Uterus (tissue), 2 donors: Measurements from ENCODE around the gene CTNND2.

Experiments
- POLR2A ChIP-seq, 2 donors: fragments of 450-650 bp; IDR thresholded peaks; one replicate each; pipeline ENCODE4 v1.6.1; 2016; ENCODE audit warnings: antibody characterized with exemption in 2 of 2, mild to moderate bottlenecking in 1 of 2, moderate library complexity in 1 of 2
- TF ChIP-seq, protein P1 (sequence below), 4 experiments: fragments of 200-600 bp in 2 of 4; fragments of 450-650 bp in 2 of 4; sonication (generic) in 2 of 4; IDR thresholded peaks; one replicate each; pipeline ENCODE4 v1.5.1; 2016 to 2019; ENCODE audit warnings: antibody characterized with exemption in 4 of 4, mild to moderate bottlenecking in 2 of 4, moderate library complexity in 1 of 4

DNA sequence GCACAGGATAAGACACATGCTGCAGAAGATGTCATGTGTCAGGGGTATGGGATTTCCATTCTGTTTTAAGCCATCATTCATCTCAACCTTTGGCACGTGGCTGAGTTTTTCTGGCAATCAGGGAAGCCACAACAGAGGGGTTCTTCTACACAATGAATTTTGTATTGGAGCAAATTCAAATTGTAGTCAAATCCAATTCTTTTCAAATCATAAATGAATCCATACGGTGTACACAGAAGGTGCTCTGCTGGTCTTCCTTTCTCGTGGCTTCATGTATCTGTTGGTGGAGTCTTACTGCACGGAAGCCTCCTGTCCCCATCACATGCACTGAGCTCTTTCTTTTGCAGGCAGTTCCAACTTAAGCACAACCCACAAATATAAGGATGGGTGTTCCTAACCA lies 706.5 kb downstream of the CTNND2 start:
- TF ChIP-seq, protein P1, sequence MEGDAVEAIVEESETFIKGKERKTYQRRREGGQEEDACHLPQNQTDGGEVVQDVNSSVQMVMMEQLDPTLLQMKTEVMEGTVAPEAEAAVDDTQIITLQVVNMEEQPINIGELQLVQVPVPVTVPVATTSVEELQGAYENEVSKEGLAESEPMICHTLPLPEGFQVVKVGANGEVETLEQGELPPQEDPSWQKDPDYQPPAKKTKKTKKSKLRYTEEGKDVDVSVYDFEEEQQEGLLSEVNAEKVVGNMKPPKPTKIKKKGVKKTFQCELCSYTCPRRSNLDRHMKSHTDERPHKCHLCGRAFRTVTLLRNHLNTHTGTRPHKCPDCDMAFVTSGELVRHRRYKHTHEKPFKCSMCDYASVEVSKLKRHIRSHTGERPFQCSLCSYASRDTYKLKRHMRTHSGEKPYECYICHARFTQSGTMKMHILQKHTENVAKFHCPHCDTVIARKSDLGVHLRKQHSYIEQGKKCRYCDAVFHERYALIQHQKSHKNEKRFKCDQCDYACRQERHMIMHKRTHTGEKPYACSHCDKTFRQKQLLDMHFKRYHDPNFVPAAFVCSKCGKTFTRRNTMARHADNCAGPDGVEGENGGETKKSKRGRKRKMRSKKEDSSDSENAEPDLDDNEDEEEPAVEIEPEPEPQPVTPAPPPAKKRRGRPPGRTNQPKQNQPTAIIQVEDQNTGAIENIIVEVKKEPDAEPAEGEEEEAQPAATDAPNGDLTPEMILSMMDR (IDR thresholded peaks at IDR 0.05) = no peak
- no peak for TF ChIP-seq POLR2A (IDR thresholded peaks at IDR 0.05)
